Muscle of leg (tissue), 11 donors: Measurements from ENCODE around the gene H6PD. TPM values are rescaled to one million over a fixed set of nuclear protein-coding genes. Genes with fewer than 3 reads are reported as not detected.

Source experiments
- DNase-seq: peaks from one replicate; pipeline ENCODE4 v3.0.0; 2013
- H3K27ac ChIP-seq: one replicate; pipeline ENCODE4 v1.5.1; 2013; ENCODE audit warnings: mild to moderate bottlenecking, low read length, control low read depth
- H3K27me3 ChIP-seq: one replicate; pipeline ENCODE4 v1.6.1; 2013; ENCODE audit warnings: low read length; ENCODE audit not compliant: control insufficient read depth, insufficient read depth
- H3K36me3 ChIP-seq: one replicate; pipeline ENCODE4 v1.6.1; 2013; ENCODE audit warnings: low read length; ENCODE audit not compliant: control insufficient read depth, insufficient read depth
- H3K4me1 ChIP-seq: one replicate; pipeline ENCODE4 v1.6.1; 2013; ENCODE audit warnings: low read length; ENCODE audit not compliant: control insufficient read depth, insufficient read depth
- H3K4me3 ChIP-seq: one replicate; pipeline ENCODE4 v1.5.1; 2013; ENCODE audit warnings: low read length, control low read depth
- H3K9me3 ChIP-seq: replicated peaks from 2 replicates; pipeline ENCODE4 v1.6.1; 2013; ENCODE audit warnings: low read depth, low read length; ENCODE audit not compliant: control insufficient read depth
- WGBS: methylation state at CpG from one replicate; pipeline ENCODE4 v1.1.5; 2013; ENCODE audit warnings: missing lambda C conversion rate; ENCODE audit not compliant: insufficient coverage; 5-methylcytosine and 5-hydroxymethylcytosine counted together
- polyA plus RNA-seq, 8 donors: library from polyadenylated mRNA; unstranded; fragments of 120-200 nt; gene quantifications; one replicate each; pipeline versions ENCODE4 v1.2.1 to v1.2.3, GENCODE V29; 2013; ENCODE audit warnings: inconsistent platforms in 1 of 8, low replicate concordance in 1 of 8; ENCODE audit not compliant: insufficient read length in 8 of 8, insufficient read depth in 1 of 8
- total RNA-seq: library from RNA; stranded (reverse); fragments of 120-200 nt; gene quantifications from one replicate; pipeline ENCODE4 v1.2.4, GENCODE V29; 2013

Gene H6PD
- total and polyA plus RNA-seq, 9 donors, result 24.1 to 49.1 (median 36.5) TPM

- H3K27ac ChIP-seq, result no peak overlapping the region
- H3K9me3 ChIP-seq, result no peaks in the 10 kb centered on the region
- peaks cover 2% of the 10 kb centered on the region for H3K27me3 ChIP-seq
- H3K4me3 ChIP-seq, result no peak overlapping the region
- 69% methylated on average over 10 of the region's 10 CpGs for WGBS
- H3K4me1 ChIP-seq, result peaks cover 37% of the 10 kb centered on the region
- no peak for DNase-seq
- H3K36me3 ChIP-seq, result peaks cover under 1% of the 10 kb centered on the region
Measured at GRCh38 chr1:9275161-9275560, 40.6 kb downstream of the H6PD start.

DNA sequence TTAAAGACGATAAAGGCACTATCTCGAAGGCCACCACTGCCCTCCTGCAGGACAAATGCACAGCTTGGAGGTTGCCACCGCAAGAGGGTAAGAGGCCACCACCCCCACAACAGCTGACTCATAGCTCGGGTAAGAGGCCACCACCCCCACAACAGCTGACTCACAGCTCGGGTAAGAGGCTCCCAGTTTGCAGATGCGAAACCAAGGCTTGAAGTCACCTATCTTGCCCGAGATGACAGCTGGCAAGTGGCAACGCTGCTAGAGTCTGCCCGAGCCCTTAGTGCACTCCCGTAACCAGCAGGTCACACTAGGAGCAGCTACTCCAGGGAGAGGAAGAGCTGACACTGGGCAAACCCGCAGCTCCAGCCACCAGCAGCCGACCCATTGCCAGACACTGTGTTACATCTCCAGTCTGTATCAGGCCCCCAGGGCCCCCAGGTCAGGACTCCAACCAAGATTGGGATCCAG, 41.0 kb downstream of the H6PD start:
- peaks cover 4% of the 10 kb centered on the region for H3K27me3 ChIP-seq
- H3K36me3 ChIP-seq, result no peaks in the 10 kb centered on the region
- DNase-seq, result no peak
- H3K4me1 ChIP-seq, result peaks cover 36% of the 10 kb centered on the region
- H3K27ac ChIP-seq, result no peak overlapping the region
- H3K4me3 ChIP-seq, result no peak overlapping the region
- H3K9me3 ChIP-seq, result no peaks in the 10 kb centered on the region
- WGBS, result 58% methylated on average over 12 of the region's 12 CpGs

- no peak overlapping the region for H3K27ac ChIP-seq
- peak; percentile 84 for DNase-seq
- H3K9me3 ChIP-seq, result no peaks in the 10 kb centered on the region
- no peaks in the 10 kb centered on the region for H3K36me3 ChIP-seq
- peaks cover 44% of the 10 kb centered on the region for H3K4me1 ChIP-seq
- no CpG with 5 or more reads among the region's 5 CpGs for WGBS
- H3K27me3 ChIP-seq, result peaks cover 10% of the 10 kb centered on the region
- H3K4me3 ChIP-seq, result no peak overlapping the region
Measured at GRCh38 chr1:9278116-9278515, 43.5 kb downstream of the H6PD start.

DNA sequence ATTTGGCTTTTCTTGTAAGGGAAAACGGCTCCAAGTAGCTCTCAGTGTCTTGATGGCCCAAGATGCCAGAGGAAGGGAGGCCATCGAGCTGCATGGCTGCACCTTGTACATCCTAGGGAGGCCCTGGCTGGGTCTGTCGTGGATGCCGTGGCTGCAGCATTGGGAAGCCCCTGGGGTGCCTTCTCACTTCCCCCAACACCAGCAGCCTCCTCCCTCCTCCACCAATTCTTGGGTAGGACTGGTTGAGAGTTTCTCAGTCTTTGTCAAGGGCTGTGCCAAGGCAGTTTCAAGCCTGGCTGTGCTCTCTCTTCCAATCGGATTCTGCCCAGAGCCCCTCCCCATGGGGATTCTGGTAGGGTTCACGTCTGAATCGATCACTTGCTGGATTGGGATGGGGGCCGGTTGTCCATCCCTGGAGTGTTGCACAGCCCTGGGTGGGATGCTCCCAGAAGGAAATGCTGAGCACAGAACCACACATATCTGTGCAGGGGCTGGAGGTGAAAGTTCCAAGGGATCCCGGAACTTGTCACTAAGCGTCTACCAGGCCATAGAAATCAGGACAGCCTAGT, 44.1 kb downstream of the H6PD start:
- H3K36me3 ChIP-seq, result no peaks in the 10 kb centered on the region
- H3K4me1 ChIP-seq, result peaks cover 44% of the 10 kb centered on the region
- DNase-seq, result no peak
- 48% methylated on average over 2 of the region's 10 CpGs for WGBS
- H3K4me3 ChIP-seq, result no peak overlapping the region
- peaks cover 10% of the 10 kb centered on the region for H3K27me3 ChIP-seq
- no peak overlapping the region for H3K27ac ChIP-seq
- no peaks in the 10 kb centered on the region for H3K9me3 ChIP-seq

GRCh38 chr1:9279172-9279840, 44.7 kb downstream of the H6PD start:
- Histone ChIP-seq H3K27me3 (peaks cover 10% of the 10 kb centered on the region), H3K27ac (no peak overlapping the region), H3K9me3 (peaks cover 2% of the 10 kb centered on the region), H3K4me3 (no peak overlapping the region), H3K36me3 (no peaks in the 10 kb centered on the region), H3K4me1 (peaks cover 44% of the 10 kb centered on the region)
- WGBS, result 45% methylated on average over 12 of the region's 23 CpGs
- no peak for DNase-seq

GRCh38 chr1:9280015-9280860, 45.7 kb downstream of the H6PD start:
- DNase-seq, result peak; percentile 81
- peaks cover 40% of the 10 kb centered on the region for H3K4me1 ChIP-seq
- peaks cover 10% of the 10 kb centered on the region for H3K27me3 ChIP-seq
- 24% methylated on average over 18 of the region's 36 CpGs for WGBS
- H3K36me3 ChIP-seq, result no peaks in the 10 kb centered on the region
- H3K27ac ChIP-seq, result no peak overlapping the region
- H3K4me3 ChIP-seq, result no peak overlapping the region
- peaks cover 7% of the 10 kb centered on the region for H3K9me3 ChIP-seq

DNA sequence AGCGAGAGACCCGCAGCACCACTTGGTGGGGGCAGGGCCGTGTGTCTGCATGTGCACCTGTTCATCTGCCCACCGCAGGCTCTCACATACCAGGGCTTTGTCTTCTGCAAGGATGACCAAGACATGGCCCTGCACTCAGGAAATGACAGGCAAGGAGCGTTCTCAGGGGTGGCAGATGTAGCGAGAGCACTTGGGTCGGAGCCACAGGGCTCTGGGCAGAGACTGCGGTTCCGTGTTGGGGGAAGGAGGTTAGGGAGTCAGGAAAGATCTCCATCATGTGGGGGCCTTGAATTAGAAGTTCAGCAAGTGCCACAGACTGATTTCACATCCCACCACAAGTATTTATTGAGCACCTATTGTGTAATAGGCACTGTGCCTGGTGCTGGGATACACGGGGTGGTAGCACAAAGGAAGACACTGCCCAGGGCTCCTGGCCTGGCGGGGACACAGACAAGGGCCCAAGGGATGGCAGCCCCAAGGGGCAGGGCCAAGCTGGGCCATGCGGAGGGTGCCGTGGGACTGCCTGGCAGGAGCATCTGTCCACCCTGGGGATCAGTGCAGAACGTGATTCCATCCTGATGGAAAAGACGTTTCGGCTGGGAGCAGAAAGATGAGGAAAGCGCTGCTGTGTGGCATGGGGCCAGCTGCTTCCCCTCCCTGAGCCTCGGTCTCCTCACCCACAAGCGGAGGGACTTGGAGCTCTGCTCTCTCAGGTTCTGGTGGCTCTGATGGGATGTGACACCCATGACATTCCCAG, 46.7 kb downstream of the H6PD start:
- H3K27me3 ChIP-seq, result peaks cover 10% of the 10 kb centered on the region
- no peak overlapping the region for H3K27ac ChIP-seq
- H3K9me3 ChIP-seq, result peaks cover 8% of the 10 kb centered on the region
- no peak for DNase-seq
- H3K36me3 ChIP-seq, result no peaks in the 10 kb centered on the region
- H3K4me3 ChIP-seq, result no peak overlapping the region
- 57% methylated on average over 17 of the region's 19 CpGs for WGBS
- peaks cover 31% of the 10 kb centered on the region for H3K4me1 ChIP-seq

- Histone ChIP-seq H3K36me3 (no peaks in the 10 kb centered on the region), H3K27ac (no peak overlapping the region), H3K27me3 (peaks cover 10% of the 10 kb centered on the region), H3K4me1 (peaks cover 31% of the 10 kb centered on the region), H3K4me3 (no peak overlapping the region), H3K9me3 (peaks cover 9% of the 10 kb centered on the region)
- DNase-seq, result peak; percentile 39
- WGBS, result 12% methylated on average over 9 of the region's 12 CpGs
Measured at GRCh38 chr1:9281908-9282695, 47.5 kb downstream of the H6PD start.

DNA sequence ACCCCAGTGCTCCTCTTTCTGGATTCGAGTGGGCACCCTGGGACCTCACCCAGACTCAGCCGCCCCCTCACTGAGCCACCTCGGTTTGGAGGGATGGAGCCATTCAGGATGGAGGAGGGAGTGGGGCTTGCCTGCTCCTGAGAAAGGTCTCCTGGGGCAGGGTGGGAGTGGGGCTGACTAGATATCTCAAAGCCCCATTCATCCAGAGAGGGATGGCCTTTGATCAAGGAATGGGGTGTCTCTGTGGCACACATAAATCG, 48.1 kb downstream of the H6PD start:
- no peak for DNase-seq
- WGBS, result 46% methylated on average over 2 of the region's 4 CpGs
- Histone ChIP-seq H3K4me1 (peaks cover 31% of the 10 kb centered on the region), H3K27me3 (peaks cover 11% of the 10 kb centered on the region), H3K27ac (no peak overlapping the region), H3K9me3 (peaks cover 12% of the 10 kb centered on the region), H3K36me3 (no peaks in the 10 kb centered on the region), H3K4me3 (no peak overlapping the region)
